IMR-90 (cell line): ENCODE measurements around the gene TJAP1. TPM values are rescaled to one million over a fixed set of nuclear protein-coding genes. Genes with fewer than 3 reads are reported as not detected.

ENCODE experiments used
- ATAC-seq: fragments of 200-7000 bp; cut with Tn5 transposase; 2 replicates; pipeline ENCODE4 v1.9.1; 2020; ENCODE audit warnings: low read depth, mild to moderate bottlenecking, moderate library complexity
- BruUV-seq: library from RNA; stranded (reverse); fragments of 400-500 nt; replicated peaks from 2 replicates; lab custom pipeline; 2021; lab: Mats Ljungman, UMichigan
- CTCF ChIA-PET: fragments of 300-600 bp; formaldehyde crosslinking; extraction: SDS; loops from one replicate; lab custom pipeline; 2021; ENCODE audit warnings: antibody characterized with exemption; lab: Yijun Ruan, JAX
- POLR2A ChIA-PET: fragments of 300-600 bp; sonication (Branson Sonifier 250); formaldehyde crosslinking; loops from one replicate; lab custom pipeline; 2022; ENCODE audit warnings: antibody characterized with exemption; ENCODE audit not compliant: unreplicated experiment; lab: Charles Lee
- DNase-seq: peaks from one replicate; pipeline ENCODE4 v3.0.0; 2013
- H2AFZ ChIP-seq: replicated peaks from 2 replicates; pipeline ENCODE3; 2013; ENCODE audit warnings: low read length, mild to moderate bottlenecking; ENCODE audit not compliant: poor library complexity
- H2AK5ac ChIP-seq: 2 replicates; pipeline ENCODE4 v1.6.1; 2013; ENCODE audit warnings: low read depth, low read length, inconsistent platforms
- H2AK9ac ChIP-seq: replicated peaks from 2 replicates; pipeline ENCODE3; 2013; ENCODE audit warnings: mild to moderate bottlenecking, low read depth, low read length, moderate library complexity; ENCODE audit not compliant: poor library complexity
- H2BK120ac ChIP-seq: 2 replicates; pipeline ENCODE4 v1.6.1; 2013; ENCODE audit warnings: low read depth, low read length, inconsistent platforms
- H2BK15ac ChIP-seq: 3 replicates; pipeline ENCODE4 v1.6.1; 2013; ENCODE audit warnings: low read depth, low read length, inconsistent platforms
- H2BK20ac ChIP-seq: 2 replicates; pipeline ENCODE4 v1.6.1; 2013; ENCODE audit warnings: low read depth, mild to moderate bottlenecking, inconsistent platforms, low read length, moderate library complexity
- H2BK5ac ChIP-seq: 2 replicates; pipeline ENCODE4 v1.6.1; 2013; ENCODE audit warnings: mild to moderate bottlenecking, low read depth, low read length, inconsistent platforms; ENCODE audit not compliant: poor library complexity, severe bottlenecking
- H3K14ac ChIP-seq: replicated peaks from 2 replicates; pipeline ENCODE4 v1.6.1; 2013; ENCODE audit warnings: low read depth, low read length, inconsistent platforms
- H3K18ac ChIP-seq: 2 replicates; pipeline ENCODE4 v1.6.1; 2013; ENCODE audit warnings: low read depth, low read length, control low read depth
- H3K23ac ChIP-seq: 2 replicates; pipeline ENCODE4 v1.6.1; 2013; ENCODE audit warnings: low read depth, low read length, inconsistent platforms
- H3K27ac ChIP-seq: 2 replicates; pipeline ENCODE4 v1.5.1; 2013; ENCODE audit warnings: mild to moderate bottlenecking, control low read depth, low read length; ENCODE audit not compliant: insufficient read depth
- H3K27me3 ChIP-seq: 2 replicates; pipeline ENCODE4 v1.6.1; 2013; ENCODE audit warnings: low read length; ENCODE audit not compliant: control insufficient read depth, insufficient read depth
- H3K36me3 ChIP-seq: 2 replicates; pipeline ENCODE4 v1.6.1; 2013; ENCODE audit warnings: low read length, mixed read lengths; ENCODE audit not compliant: control insufficient read depth, insufficient read depth
- H3K4ac ChIP-seq: 2 replicates; pipeline ENCODE4 v1.6.1; 2013; ENCODE audit warnings: low read depth, low read length, inconsistent platforms
- H3K4me1 ChIP-seq: 2 replicates; pipeline ENCODE4 v1.6.1; 2013; ENCODE audit warnings: low read length, mixed read lengths; ENCODE audit not compliant: control insufficient read depth, insufficient read depth
- H3K4me2 ChIP-seq: 2 replicates; pipeline ENCODE4 v1.6.1; 2013; ENCODE audit warnings: low read depth, mild to moderate bottlenecking, control low read depth, low read length, moderate library complexity
- H3K4me3 ChIP-seq: 2 replicates; pipeline ENCODE4 v1.5.1; 2013; ENCODE audit warnings: low read depth, mild to moderate bottlenecking, control low read depth, low read length, moderate library complexity; ENCODE audit not compliant: insufficient read depth
- H3K56ac ChIP-seq: 2 replicates; pipeline ENCODE4 v1.6.1; 2013; ENCODE audit warnings: low read length, inconsistent platforms; ENCODE audit not compliant: insufficient read depth; ENCODE audit errors: extremely low read depth
- H3K79me1 ChIP-seq, 2 experiments: 2 replicates each; pipeline ENCODE4 v1.6.1; 2013; ENCODE audit warnings: low read length in 2 of 2, inconsistent platforms in 1 of 2, low read depth in 1 of 2
- H3K9ac ChIP-seq: 2 replicates; pipeline ENCODE4 v1.6.1; 2013; ENCODE audit warnings: low read depth, low read length, control low read depth
- H3K9me1 ChIP-seq: 2 replicates; pipeline ENCODE4 v1.6.1; 2013; ENCODE audit warnings: low read length, inconsistent platforms; ENCODE audit not compliant: insufficient read depth
- H3K9me3 ChIP-seq: 2 replicates; pipeline ENCODE4 v1.6.1; 2013; ENCODE audit warnings: low read length; ENCODE audit not compliant: control insufficient read depth, insufficient read depth
- H4K20me1 ChIP-seq: 2 replicates; pipeline ENCODE4 v1.6.1; 2013; ENCODE audit warnings: low read length, inconsistent platforms; ENCODE audit not compliant: insufficient read depth
- H4K5ac ChIP-seq: 2 replicates; pipeline ENCODE4 v1.6.1; 2013; ENCODE audit warnings: mild to moderate bottlenecking, low read depth, low read length, control low read depth
- H4K8ac ChIP-seq, 2 experiments: 2 replicates each; pipeline ENCODE4 v1.6.1; 2013; ENCODE audit warnings: low read depth in 2 of 2, low read length in 2 of 2, control low read depth in 1 of 2, inconsistent platforms in 1 of 2
- H4K91ac ChIP-seq: 2 replicates; pipeline ENCODE4 v1.6.1; 2013; ENCODE audit warnings: low read depth, low read length, inconsistent platforms; ENCODE audit not compliant: insufficient read depth
- BHLHE40 ChIP-seq: fragments of 150-350 bp; IDR thresholded peaks from 2 replicates; pipeline ENCODE4 v1.6.1; 2016; ENCODE audit warnings: mild to moderate bottlenecking, low read depth, low read length
- MAFK ChIP-seq: IDR thresholded peaks from 2 replicates; pipeline ENCODE4 v1.6.1; 2012; ENCODE audit warnings: low read depth, low read length, improper control_type of control experiment
- NFE2L2 ChIP-seq: fragments of 150-350 bp; IDR thresholded peaks from 2 replicates; pipeline ENCODE4 v1.6.1; 2016; ENCODE audit warnings: low read depth, mild to moderate bottlenecking, low read length
- RAD21 ChIP-seq: IDR thresholded peaks from 2 replicates; pipeline ENCODE4 v1.6.1; 2012; ENCODE audit warnings: low read length, improper control_type of control experiment
- SMC3 ChIP-seq: fragments of 150-350 bp; IDR thresholded peaks from 2 replicates; pipeline ENCODE4 v1.6.1; 2016; ENCODE audit warnings: low read depth, mild to moderate bottlenecking, antibody characterized with exemption, low read length, moderate library complexity
- WGBS, 2 experiments: methylation state at CpG; one replicate each; pipeline versions ENCODE4 v1.1.5 to v1.1.7; 2013; ENCODE audit warnings: missing lambda C conversion rate in 2 of 2; ENCODE audit not compliant: insufficient read length in 1 of 2; ENCODE audit errors: extremely low coverage in 2 of 2; 5-methylcytosine and 5-hydroxymethylcytosine counted together
- dilution Hi-C: fragments of 300-500 bp; cut with HindIII; formaldehyde crosslinking; loops from one replicate; pipeline ENCODE4 v1.14.3; 2018; ENCODE audit warnings: low sequenced_read_pairs; ENCODE audit not compliant: unreplicated experiment
- in situ Hi-C: fragments of 300-500 bp; cut with MboI; formaldehyde crosslinking; loops from 3 replicates; pipeline ENCODE4 v1.14.3; 2019; ENCODE audit warnings: low sequenced_read_pairs, inconsistent platforms, mixed read lengths
- intact Hi-C: fragments of 100-400 bp; cut with micrococcal nuclease; formaldehyde crosslinking; loops from 2 replicates; pipeline ENCODE4 v1.10.0; 2022
- polyA plus RNA-seq, 3 experiments: library from polyadenylated mRNA; depleted of rRNA; stranded (reverse); fragments of >200 nt; gene quantifications; 2 replicates each; pipeline ENCODE4 v1.2.3, GENCODE V29; 2012; ENCODE audit warnings: low replicate concordance in 1 of 3
- total RNA-seq: library from RNA; depleted of rRNA; stranded (reverse); fragments of >200 nt; gene quantifications from 2 replicates; pipeline ENCODE4 v1.2.3, GENCODE V29; 2012
- TF ChIP-seq, protein P1 (sequence below): fragments of 150-350 bp; IDR thresholded peaks from 2 replicates; pipeline ENCODE4 v1.6.1; 2017; ENCODE audit warnings: mild to moderate bottlenecking, antibody characterized with exemption, low read length, low read depth

TJAP1 gene
- total and polyA plus RNA-seq, 2 of the 4 experiments (the other 2 are of a cell fraction): 12.2 to 34.2 TPM

DNA sequence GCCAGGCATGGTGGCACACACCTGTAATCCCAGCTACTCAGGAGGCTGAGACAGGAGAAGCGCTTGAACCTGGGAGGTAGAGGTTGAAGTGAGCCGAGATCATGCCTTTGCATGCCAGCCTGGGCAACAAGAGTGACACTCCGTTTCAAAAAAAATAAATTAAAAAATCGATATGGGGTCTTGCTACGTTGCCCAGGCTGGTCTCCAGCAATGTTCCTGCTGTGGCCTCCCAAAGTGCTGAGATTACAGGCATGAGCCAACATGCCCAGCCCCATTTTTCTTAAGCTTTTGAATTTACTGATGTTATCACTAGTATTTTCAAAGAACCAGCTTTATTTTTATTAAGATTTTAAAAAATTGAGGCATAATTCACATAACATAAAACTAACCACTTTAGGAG is 63.1 kb downstream of the TJAP1 start:
- no peak overlapping the region for H4K91ac ChIP-seq
- H2BK20ac ChIP-seq: no peak overlapping the region
- peaks cover 28% of the 10 kb centered on the region for H3K36me3 ChIP-seq
- H3K14ac ChIP-seq: no peak overlapping the region
- H3K4me2 ChIP-seq: no peak overlapping the region
- no peaks in the 10 kb centered on the region for H3K9me3 ChIP-seq
- in situ Hi-C loops: no loop called here
- no peaks in the 10 kb centered on the region for H3K27me3 ChIP-seq
- TF ChIP-seq NFE2L2 (no peak), SMC3 (no peak), RAD21 (no peak), MAFK (no peak), BHLHE40 (no peak)
- TF ChIP-seq, protein P1, sequence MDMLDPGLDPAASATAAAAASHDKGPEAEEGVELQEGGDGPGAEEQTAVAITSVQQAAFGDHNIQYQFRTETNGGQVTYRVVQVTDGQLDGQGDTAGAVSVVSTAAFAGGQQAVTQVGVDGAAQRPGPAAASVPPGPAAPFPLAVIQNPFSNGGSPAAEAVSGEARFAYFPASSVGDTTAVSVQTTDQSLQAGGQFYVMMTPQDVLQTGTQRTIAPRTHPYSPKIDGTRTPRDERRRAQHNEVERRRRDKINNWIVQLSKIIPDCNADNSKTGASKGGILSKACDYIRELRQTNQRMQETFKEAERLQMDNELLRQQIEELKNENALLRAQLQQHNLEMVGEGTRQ: no peak
- no peaks in the 10 kb centered on the region for H3K4me1 ChIP-seq
- no peak overlapping the region for H3K27ac ChIP-seq
- ChIA-PET CTCF (no interaction called here), POLR2A (no interaction called here)
- H3K9me1 ChIP-seq: no peaks in the 10 kb centered on the region
- dilution Hi-C loops: no loop called here
- no peak overlapping the region for H3K4ac ChIP-seq
- no peak overlapping the region for H3K4me3 ChIP-seq
- no peak overlapping the region for H3K23ac ChIP-seq
- intact Hi-C loops: no loop called here
- DNase-seq (no peak), ATAC-seq (no peak)
- no peak overlapping the region for H3K18ac ChIP-seq
- no peak overlapping the region for H2BK15ac ChIP-seq
- no peaks in the 10 kb centered on the region for H4K20me1 ChIP-seq
- H2AK9ac ChIP-seq: no peak overlapping the region
- no peak overlapping the region for H2BK5ac ChIP-seq
- H4K5ac ChIP-seq: no peak overlapping the region
- BruUV-seq: no TSS peak
- no peak overlapping the region for H3K56ac ChIP-seq
- no peak overlapping the region for H3K9ac ChIP-seq
- no peak overlapping the region for H2AFZ ChIP-seq
- no peak overlapping the region for H4K8ac ChIP-seq
- H2BK120ac ChIP-seq: no peak overlapping the region
- H2AK5ac ChIP-seq: no peak overlapping the region
- WGBS, 2 experiments: 100% methylated on average over 1 of the region's 5 CpGs; no CpG with 5 or more reads in 1 of the 2 experiments
- no peaks in the 10 kb centered on the region for H3K79me1 ChIP-seq
